ENCODE results near the gene DCAF11.
"Not testable (repeated sequence)": the region's sequence is repeated elsewhere in the genome, so short reads cannot be mapped to it uniquely, and the experiment has no call there.

The DCAF11 gene

DNA sequence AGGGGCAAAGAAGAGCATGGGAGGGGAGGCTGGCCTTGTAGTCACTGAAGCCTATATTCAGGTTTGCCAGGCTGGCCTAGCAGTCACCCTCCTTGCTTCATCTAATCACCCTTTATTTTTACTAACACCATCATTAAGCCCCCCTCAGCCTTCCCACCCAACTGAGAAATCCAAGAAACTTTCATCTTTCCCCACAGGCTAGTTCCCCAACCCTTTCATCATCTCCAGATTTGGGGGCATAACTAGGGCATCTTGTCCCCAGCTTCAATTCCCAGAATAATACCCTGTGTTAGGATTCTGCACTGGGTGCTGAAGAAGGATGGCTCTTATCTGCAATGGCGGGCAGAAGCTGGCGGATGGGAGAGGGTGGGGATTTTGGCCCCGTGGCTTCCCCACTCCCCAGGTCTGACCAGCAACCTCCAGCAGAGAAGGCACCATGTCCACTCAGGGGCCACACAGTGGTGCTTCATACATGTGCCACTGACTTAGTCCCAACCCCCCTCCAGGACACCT is 13.5 kb upstream of the DCAF11 start:
- TF ChIP-seq CTCF (conservative IDR thresholded peaks at IDR 0.05; ENCODE audit: control insufficient read depth, insufficient read depth, low read depth, low read length) = no peak
- H3K4me3 ChIP-seq (ENCODE audit: control insufficient read depth, low read depth, low read length) = no peak overlapping the region
- no peak for DNase-seq (ENCODE audit: low read depth)

GRCh38 chr14:24102357-24103048 is 12.1 kb upstream of the DCAF11 start:
- no peak for DNase-seq (ENCODE audit: low read depth)
- H3K4me3 ChIP-seq (ENCODE audit: control insufficient read depth, low read depth, low read length) = no peak overlapping the region
- no peak for TF ChIP-seq CTCF (conservative IDR thresholded peaks at IDR 0.05; ENCODE audit: control insufficient read depth, insufficient read depth, low read depth, low read length)

DNA sequence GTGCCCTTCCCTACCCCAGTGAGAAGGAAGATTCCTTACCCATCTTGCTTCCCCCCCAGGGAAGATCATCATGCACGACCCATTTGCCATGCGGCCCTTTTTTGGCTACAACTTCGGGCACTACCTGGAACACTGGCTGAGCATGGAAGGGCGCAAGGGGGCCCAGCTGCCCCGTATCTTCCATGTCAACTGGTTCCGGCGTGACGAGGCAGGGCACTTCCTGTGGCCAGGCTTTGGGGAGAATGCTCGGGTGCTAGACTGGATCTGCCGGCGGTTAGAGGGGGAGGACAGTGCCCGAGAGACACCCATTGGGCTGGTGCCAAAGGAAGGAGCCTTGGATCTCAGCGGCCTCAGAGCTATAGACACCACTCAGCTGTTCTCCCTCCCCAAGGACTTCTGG is 11.1 kb upstream of the DCAF11 start:
- no peak overlapping the region for H3K4me3 ChIP-seq (ENCODE audit: control insufficient read depth, low read depth, low read length)
- no peak for TF ChIP-seq CTCF (conservative IDR thresholded peaks at IDR 0.05; ENCODE audit: control insufficient read depth, insufficient read depth, low read depth, low read length)
- DNase-seq (ENCODE audit: low read depth) = no peak

- DNase-seq (ENCODE audit: low read depth); H3K4me3 ChIP-seq (ENCODE audit: control insufficient read depth, low read depth, low read length): not testable (repeated sequence)
Observed at GRCh38 chr14:24105609-24106239, 8.9 kb upstream of the DCAF11 start.

GRCh38 chr14:24106672-24107271 is 7.8 kb upstream of the DCAF11 start:
- TF ChIP-seq CTCF (conservative IDR thresholded peaks at IDR 0.05; ENCODE audit: control insufficient read depth, insufficient read depth, low read depth, low read length) = no peak
- no peak overlapping the region for H3K4me3 ChIP-seq (ENCODE audit: control insufficient read depth, low read depth, low read length)
- DNase-seq (ENCODE audit: low read depth) = no peak

GRCh38 chr14:24108336-24108874 is 6.2 kb upstream of the DCAF11 start:
- no peak for DNase-seq (ENCODE audit: low read depth)
- no peak for TF ChIP-seq CTCF (conservative IDR thresholded peaks at IDR 0.05; ENCODE audit: control insufficient read depth, insufficient read depth, low read depth, low read length)
- H3K4me3 ChIP-seq (ENCODE audit: control insufficient read depth, low read depth, low read length) = no peak overlapping the region

- DNase-seq (ENCODE audit: low read depth) = no peak
- no peak overlapping the region for H3K4me3 ChIP-seq (ENCODE audit: control insufficient read depth, low read depth, low read length)
- TF ChIP-seq CTCF (conservative IDR thresholded peaks at IDR 0.05; ENCODE audit: control insufficient read depth, insufficient read depth, low read depth, low read length) = no peak
Observed at GRCh38 chr14:24110060-24110459, 4.5 kb upstream of the DCAF11 start.

All from fibroblast of mammary gland (primary cell).